A673 (cell line): ENCODE data around the gene VAMP5.
"Not testable (repeated sequence)": the region's sequence is repeated elsewhere in the genome, so short reads cannot be mapped to it uniquely, and the experiment has no call there.

Experiments
- CTCF ChIP-seq: fragments of 300-800, 200-600 bp; sonication (generic); conservative IDR thresholded peaks from 2 replicates; pipeline ENCODE4 v1.5.1; 2017; ENCODE audit warnings: low read depth, mild to moderate bottlenecking, antibody characterized with exemption, low read length, moderate library complexity, mixed read lengths
- EZH2 ChIP-seq: fragments of 200-600 bp; sonication (generic); IDR thresholded peaks from 2 replicates; pipeline ENCODE4 v1.6.1; 2017; ENCODE audit warnings: borderline replicate concordance, low read depth, mild to moderate bottlenecking, mixed read lengths, antibody characterized with exemption, low read length; ENCODE audit not compliant: poor library complexity, severe bottlenecking

- not testable (repeated sequence) for TF ChIP-seq CTCF, EZH2
Observed at GRCh38 chr2:85544254-85544691, 40.0 kb upstream of the VAMP5 start.
